Esophagus muscularis mucosa (tissue), 4 donors: ENCODE measurements around the gene RBFOX2. TPM values are rescaled to one million over a fixed set of nuclear protein-coding genes. Genes with fewer than 3 reads are reported as not detected.

Experiments
- DNase-seq: peaks from one replicate; pipeline ENCODE4 v3.0.0-alpha.2; 2017; ENCODE audit errors: extremely low spot score
- H3K27ac ChIP-seq, 4 donors: fragments of 200-600 bp; sonication (generic); replicated peaks in 1 of 4; 1 replicate in 3 of 4; 2 replicates in 1 of 4; pipeline ENCODE4 v1.5.1; 2016 to 2019; ENCODE audit warnings: mild to moderate bottlenecking in 1 of 4
- H3K27me3 ChIP-seq, 4 donors: fragments of 200-600 bp; sonication (generic); one replicate each; pipeline versions ENCODE4 v1.5.1 to v1.6.0; 2016 to 2019
- H3K36me3 ChIP-seq, 4 donors: fragments of 200-600 bp; sonication (generic); one replicate each; pipeline ENCODE4 v1.5.1; 2016 to 2019
- H3K4me1 ChIP-seq, 4 donors: fragments of 200-600 bp; sonication (generic); one replicate each; pipeline ENCODE4 v1.5.1; 2016 to 2019
- H3K4me3 ChIP-seq, 4 donors: fragments of 200-600 bp; sonication (generic); 1 replicate in 2 of 4; 2 replicates in 2 of 4; pipeline ENCODE4 v1.5.1; 2016 to 2019; ENCODE audit warnings: mild to moderate bottlenecking in 4 of 4, moderate library complexity in 1 of 4
- H3K9me3 ChIP-seq, 4 donors: fragments of 200-600 bp; sonication (generic); 1 replicate in 3 of 4; 2 replicates in 1 of 4; pipeline ENCODE4 v1.5.1; 2016 to 2019
- CTCF ChIP-seq, 3 experiments: fragments of 200-600 bp in 2 of 3; fragments of 450-650 bp in 1 of 3; sonication (generic) in 2 of 3; IDR thresholded peaks; one replicate each; pipeline ENCODE4 v1.5.1; 2017 to 2019; ENCODE audit warnings: antibody characterized with exemption in 3 of 3, mild to moderate bottlenecking in 2 of 3, moderate library complexity in 1 of 3
- EP300 ChIP-seq: sonication (generic); formaldehyde crosslinking; IDR thresholded peaks from one replicate; pipeline ENCODE4 v1.6.1; 2017; ENCODE audit warnings: antibody characterized with exemption
- POLR2A ChIP-seq: fragments of 450-650 bp; IDR thresholded peaks from one replicate; pipeline ENCODE4 v1.6.1; 2017; ENCODE audit warnings: antibody characterized with exemption, moderate library complexity, mild to moderate bottlenecking, low read depth
- POLR2AphosphoS5 ChIP-seq, 2 donors: sonication (generic); formaldehyde crosslinking; IDR thresholded peaks; one replicate each; pipeline ENCODE4 v1.6.1; 2017; ENCODE audit warnings: antibody characterized with exemption in 2 of 2
- WGBS: methylation state at CpG from one replicate; pipeline ENCODE4 v1.1.5; 2018; 5-methylcytosine and 5-hydroxymethylcytosine counted together
- intact Hi-C: fragments of 100-400 bp; cut with DNase I; formaldehyde crosslinking; loops from one replicate; pipeline ENCODE4 v1.15.1; 2023
- total RNA-seq, 4 donors: library from RNA; depleted of rRNA; stranded (reverse); fragments of >200 nt; gene quantifications; one replicate each; pipeline versions ENCODE4 v1.1.0 to v1.2.1, GENCODE V29; 2016

RBFOX2 gene
- total RNA-seq, 4 donors from 2014 or later: 113 to 179 (median 155) TPM

- no peak for DNase-seq
- no peaks in the 10 kb centered on the region for H3K9me3 ChIP-seq
- H3K4me3 ChIP-seq: no peak overlapping the region
- H3K36me3 ChIP-seq: no peaks in the 10 kb centered on the region
- intact Hi-C loops: no loop called here
- H3K4me1 ChIP-seq: peaks cover 42 to 69% (median 65%) of the 10 kb centered on the region in 4 donors
- 91% methylated on average over 2 of the region's 2 CpGs for WGBS
- TF ChIP-seq EP300: no peak
- TF ChIP-seq CTCF (IDR thresholded peaks at IDR 0.05): no peak
- no peak for TF ChIP-seq POLR2AphosphoS5 (IDR thresholded peaks at IDR 0.05)
- TF ChIP-seq POLR2A: no peak
- H3K27me3 ChIP-seq: no peaks in the 10 kb centered on the region
- no peak overlapping the region for H3K27ac ChIP-seq
Observed at GRCh38 chr22:35879351-35879750, 149.3 kb downstream of the RBFOX2 start.

DNA sequence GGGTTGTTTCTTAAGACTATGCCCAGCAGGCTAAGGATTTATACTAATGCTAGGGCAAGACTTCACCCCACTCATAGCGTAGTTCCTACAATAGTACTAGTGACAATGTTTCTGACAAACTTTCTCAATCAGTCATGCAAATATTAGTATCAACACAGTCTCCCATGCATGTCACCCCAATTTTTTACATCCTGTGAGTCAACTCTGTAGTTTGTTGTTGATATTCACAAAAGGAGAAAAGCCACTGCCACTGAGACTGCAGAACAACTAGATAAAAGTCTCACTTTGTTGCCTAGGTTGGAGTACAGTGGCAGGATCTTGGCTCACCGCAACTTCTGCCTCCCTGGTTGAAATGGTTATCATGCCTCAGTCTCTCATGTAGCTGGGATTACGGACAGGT lies 155.2 kb downstream of the RBFOX2 start:
- TF ChIP-seq EP300 (no peak), POLR2AphosphoS5 (IDR thresholded peaks at IDR 0.05) (no peak), POLR2A (no peak), CTCF (IDR thresholded peaks at IDR 0.05) (no peak)
- H3K4me3 ChIP-seq: no peak overlapping the region
- DNase-seq: no peak
- no peak overlapping the region for H3K27ac ChIP-seq
- 96% methylated on average over 3 of the region's 3 CpGs for WGBS
- no peaks in the 10 kb centered on the region for H3K9me3 ChIP-seq
- H3K36me3 ChIP-seq: no peaks in the 10 kb centered on the region
- intact Hi-C loops: no loop called here
- H3K4me1 ChIP-seq: peaks cover 45 to 65% (median 55%) of the 10 kb centered on the region in 4 donors
- H3K27me3 ChIP-seq: no peaks in the 10 kb centered on the region

- H3K36me3 ChIP-seq: no peaks in the 10 kb centered on the region
- no peaks in the 10 kb centered on the region for H3K9me3 ChIP-seq
- H3K27me3 ChIP-seq: no peaks in the 10 kb centered on the region
- DNase-seq: no peak
- intact Hi-C loops: no loop called here
- H3K4me3 ChIP-seq: no peak overlapping the region
- no peak overlapping the region for H3K27ac ChIP-seq
- whole genome bisulfite sequencing: 69% methylated on average over 12 of the region's 13 CpGs
- TF ChIP-seq CTCF (IDR thresholded peaks at IDR 0.05) (no peak), POLR2AphosphoS5 (IDR thresholded peaks at IDR 0.05) (peak in 1 of 2 donors; percentile 11)
- H3K4me1 ChIP-seq: peaks cover 49 to 63% (median 57%) of the 10 kb centered on the region in 4 donors
Observed at GRCh38 chr22:35872451-35872850, 156.2 kb downstream of the RBFOX2 start.

GRCh38 chr22:35870517-35871293 lies 157.9 kb downstream of the RBFOX2 start:
- H3K4me1 ChIP-seq: peaks cover 52 to 72% (median 62%) of the 10 kb centered on the region in 4 donors
- H3K9me3 ChIP-seq: no peaks in the 10 kb centered on the region
- H3K4me3 ChIP-seq: no peak overlapping the region
- peak overlapping the region in 1 of 4 donors; percentile 33 for H3K27ac ChIP-seq
- intact Hi-C loops: no loop called here
- no peaks in the 10 kb centered on the region for H3K27me3 ChIP-seq
- 47% methylated on average over 3 of the region's 3 CpGs for WGBS
- H3K36me3 ChIP-seq: no peaks in the 10 kb centered on the region
- DNase-seq: no peak
- TF ChIP-seq POLR2AphosphoS5 (IDR thresholded peaks at IDR 0.05) (no peak), EP300 (no peak), POLR2A (no peak), CTCF (IDR thresholded peaks at IDR 0.05) (no peak)

- Histone ChIP-seq H3K27ac (peak overlapping the region in 3 of 4 donors; percentile 26 to 46 (median 42)), H3K9me3 (no peaks in the 10 kb centered on the region), H3K4me1 (peaks cover 56 to 89% (median 74%) of the 10 kb centered on the region in 4 donors), H3K27me3 (no peaks in the 10 kb centered on the region), H3K4me3 (no peak overlapping the region), H3K36me3 (no peaks in the 10 kb centered on the region)
- TF ChIP-seq POLR2AphosphoS5 (IDR thresholded peaks at IDR 0.05) (no peak), EP300 (no peak), CTCF (IDR thresholded peaks at IDR 0.05) (no peak), POLR2A (no peak)
- 96% methylated on average over 5 of the region's 5 CpGs for WGBS
- no peak for DNase-seq
- intact Hi-C loops: no loop called here
Observed at GRCh38 chr22:35868938-35869337, 159.7 kb downstream of the RBFOX2 start.
